Measurements from ENCODE around the gene KIF17.

KIF17 gene

GRCh38 chr1:20724364-20725188, 6.8 kb upstream of the KIF17 start:
- TF ChIP-seq, protein P1, sequence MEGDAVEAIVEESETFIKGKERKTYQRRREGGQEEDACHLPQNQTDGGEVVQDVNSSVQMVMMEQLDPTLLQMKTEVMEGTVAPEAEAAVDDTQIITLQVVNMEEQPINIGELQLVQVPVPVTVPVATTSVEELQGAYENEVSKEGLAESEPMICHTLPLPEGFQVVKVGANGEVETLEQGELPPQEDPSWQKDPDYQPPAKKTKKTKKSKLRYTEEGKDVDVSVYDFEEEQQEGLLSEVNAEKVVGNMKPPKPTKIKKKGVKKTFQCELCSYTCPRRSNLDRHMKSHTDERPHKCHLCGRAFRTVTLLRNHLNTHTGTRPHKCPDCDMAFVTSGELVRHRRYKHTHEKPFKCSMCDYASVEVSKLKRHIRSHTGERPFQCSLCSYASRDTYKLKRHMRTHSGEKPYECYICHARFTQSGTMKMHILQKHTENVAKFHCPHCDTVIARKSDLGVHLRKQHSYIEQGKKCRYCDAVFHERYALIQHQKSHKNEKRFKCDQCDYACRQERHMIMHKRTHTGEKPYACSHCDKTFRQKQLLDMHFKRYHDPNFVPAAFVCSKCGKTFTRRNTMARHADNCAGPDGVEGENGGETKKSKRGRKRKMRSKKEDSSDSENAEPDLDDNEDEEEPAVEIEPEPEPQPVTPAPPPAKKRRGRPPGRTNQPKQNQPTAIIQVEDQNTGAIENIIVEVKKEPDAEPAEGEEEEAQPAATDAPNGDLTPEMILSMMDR (IDR thresholded peaks at IDR 0.05; ENCODE audit: low read depth, low read length, missing control alignments) = no peak
- no peak overlapping the region for H3K4me3 ChIP-seq (replicated peaks; ENCODE audit: low read depth, low read length)
- no peak for DNase-seq (ENCODE audit: extremely low read depth, low read depth)

GRCh38 chr1:20723537-20724363, 5.9 kb upstream of the KIF17 start:
- TF ChIP-seq, protein P1 (IDR thresholded peaks at IDR 0.05; ENCODE audit: low read depth, low read length, missing control alignments) = no peak
- no peak overlapping the region for H3K4me3 ChIP-seq (replicated peaks; ENCODE audit: low read depth, low read length)
- no peak for DNase-seq (ENCODE audit: extremely low read depth, low read depth)

- TF ChIP-seq, protein P1 (IDR thresholded peaks at IDR 0.05; ENCODE audit: low read depth, low read length, missing control alignments) = no peak
- DNase-seq (ENCODE audit: extremely low read depth, low read depth) = no peak
- H3K4me3 ChIP-seq (replicated peaks; ENCODE audit: low read depth, low read length) = no peak overlapping the region
Measured at GRCh38 chr1:20723159-20723536, 5.3 kb upstream of the KIF17 start.

GRCh38 chr1:20721117-20722061, 3.6 kb upstream of the KIF17 start:
- H3K4me3 ChIP-seq (replicated peaks; ENCODE audit: low read depth, low read length) = no peak overlapping the region
- TF ChIP-seq, protein P1 (IDR thresholded peaks at IDR 0.05; ENCODE audit: low read depth, low read length, missing control alignments) = no peak
- no peak for DNase-seq (ENCODE audit: extremely low read depth, low read depth)

DNA sequence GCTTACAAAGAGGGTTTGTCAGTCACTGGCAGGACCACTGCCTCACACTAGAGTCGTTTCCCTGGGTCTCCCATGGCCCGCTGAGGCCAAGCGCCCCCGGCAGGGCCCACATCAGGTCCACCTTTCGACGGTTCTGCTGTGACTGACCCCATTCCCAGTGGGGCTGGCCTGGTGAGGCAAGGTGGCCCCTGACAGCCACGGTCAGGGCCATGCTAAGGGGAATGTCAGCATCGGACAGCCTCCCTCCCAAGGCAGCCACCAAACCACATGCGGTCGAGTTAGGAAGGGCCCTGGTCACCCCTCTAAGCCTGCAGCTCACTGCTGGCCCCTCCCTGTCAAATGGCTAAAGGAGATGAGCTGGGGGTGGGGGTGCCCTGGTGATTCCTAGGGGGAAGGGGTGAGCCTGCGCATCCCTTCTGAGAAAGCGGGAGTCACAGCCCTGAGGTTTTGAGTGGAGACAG, 2.9 kb upstream of the KIF17 start:
- no peak for DNase-seq (ENCODE audit: extremely low read depth, low read depth)
- H3K4me3 ChIP-seq (replicated peaks; ENCODE audit: low read depth, low read length) = no peak overlapping the region
- TF ChIP-seq, protein P1 (IDR thresholded peaks at IDR 0.05; ENCODE audit: low read depth, low read length, missing control alignments) = no peak

Measured in HFF-Myc (cell line).